Measurements from ENCODE around the gene CCNG2. TPM values are rescaled to one million over a fixed set of nuclear protein-coding genes. Genes with fewer than 3 reads are reported as not detected.
"Not testable (repeated sequence)": the region's sequence is repeated elsewhere in the genome, so short reads cannot be mapped to it uniquely, and the experiment has no call there.

Gene CCNG2
- total and polyA plus RNA-seq, 9 of the 15 experiments (the other 6 are each of a cell fraction or from before 2014, with no cell fraction given): 0.49 to 6.6 (median 2.9) TPM

DNA sequence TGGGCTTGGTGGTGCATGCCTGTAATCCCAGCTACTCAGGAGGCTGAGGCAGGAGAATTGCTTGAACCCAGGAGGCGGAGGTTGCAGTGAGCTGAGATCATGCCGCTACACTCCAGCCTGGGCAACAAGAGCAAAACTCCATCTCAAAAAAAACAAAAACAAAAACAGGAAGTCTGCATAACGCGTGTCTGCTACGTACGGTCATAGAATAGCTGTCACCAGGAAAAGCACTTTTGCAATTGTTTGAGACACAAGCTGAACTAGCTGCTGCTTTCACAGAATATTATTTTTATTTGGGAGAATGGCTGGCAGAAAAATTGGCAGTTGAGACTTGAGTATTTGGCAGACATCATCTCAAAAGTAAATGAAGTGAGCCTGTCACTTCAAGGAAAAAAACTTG, 19.6 kb upstream of the CCNG2 start:
- POLR2A ChIA-PET: interaction anchor here (1.0 to 1.1 kb wide), 2 partner anchors 8 to 20 kb away, joined by 3 to 4 read pairs; no protein-coding TSS in a partner anchor
- H3K36me3 ChIP-seq (ENCODE audit: control insufficient read depth, insufficient read depth, low read length); H3K9me1 ChIP-seq (ENCODE audit: control insufficient read depth, insufficient read depth, low read length); FAIRE-seq; BruUV-seq (replicated peaks); H3K79me2 ChIP-seq (ENCODE audit: control insufficient read depth, insufficient read depth, low read length); H3K27ac ChIP-seq (ENCODE audit: extremely low read depth, low read depth, low read length); H4K20me1 ChIP-seq (replicated peaks; ENCODE audit: control insufficient read depth, insufficient read depth, low read length); H3K27me3 ChIP-seq (ENCODE audit: control insufficient read depth in 2 of 2, insufficient read depth in 2 of 2, low read length in 2 of 2); H3K4me1 ChIP-seq (replicated peaks in 1 of 2; ENCODE audit: control insufficient read depth in 2 of 2, insufficient read depth in 2 of 2, low read length in 2 of 2); H3K4me3 ChIP-seq; H3K4me2 ChIP-seq (ENCODE audit: insufficient read depth, low read length); ATAC-seq; DNase-seq (ENCODE audit: extremely low read depth in 1 of 4, low spot score in 3 of 4); H3K9me3 ChIP-seq (replicated peaks; ENCODE audit: control insufficient read depth, insufficient read depth, low read depth, low read length); H3K9ac ChIP-seq (ENCODE audit: insufficient read depth in 1 of 2, low read depth in 2 of 2, low read length in 2 of 2); in situ Hi-C loops (cut with MboI); H2AFZ ChIP-seq (ENCODE audit: low read depth, low read length); CTCF ChIA-PET (ENCODE audit: low intra/inter-chr PET ratio): not testable (repeated sequence)
- peak; percentile 72 for TF ChIP-seq SPI1 (IDR thresholded peaks at IDR 0.05; ENCODE audit: borderline replicate concordance, low read depth, low read length)
- 6% methylated on average over 6 of the region's 6 CpGs for WGBS (ENCODE audit: insufficient coverage, low coverage, missing lambda C conversion rate)
- intact Hi-C loops (cut with micrococcal nuclease): loop anchor here (5.0 kb wide), 1 partner anchor 40 kb away; no protein-coding TSS in a partner anchor

DNA sequence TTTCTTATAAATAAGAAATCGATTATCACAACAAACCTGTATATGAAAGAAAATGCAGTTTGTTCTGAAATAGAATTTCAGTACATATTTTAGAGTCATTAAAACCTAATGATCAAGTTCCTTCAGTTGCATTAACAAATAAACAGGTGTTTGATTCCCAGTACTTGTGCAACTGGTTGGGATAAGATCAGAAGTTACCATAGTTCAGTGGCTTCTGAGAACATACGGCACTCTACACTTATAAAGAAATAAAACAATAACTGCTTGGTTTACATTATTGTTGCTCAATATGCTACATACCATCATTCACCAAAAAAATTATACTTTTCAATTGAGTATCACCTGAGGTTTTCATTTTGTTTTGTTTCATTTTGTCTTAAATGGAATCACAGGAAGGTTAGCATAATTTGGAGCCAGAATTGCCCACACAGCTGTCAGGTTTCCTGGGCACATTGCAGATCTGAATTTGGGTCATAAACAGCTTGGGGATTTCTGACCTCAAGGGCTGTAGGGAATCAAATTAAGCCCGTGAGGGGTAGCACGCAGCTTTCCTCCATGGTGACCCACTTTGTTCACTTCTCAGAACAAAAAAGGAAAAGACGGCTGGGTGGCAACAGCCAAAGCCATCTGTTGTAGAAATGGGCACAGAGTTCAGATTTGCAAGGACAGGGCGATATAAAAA, 14.9 kb upstream of the CCNG2 start:
- CTCF ChIA-PET (ENCODE audit: low intra/inter-chr PET ratio): no interaction called here
- Histone ChIP-seq H3K27me3 (ENCODE audit: control insufficient read depth in 2 of 2, insufficient read depth in 2 of 2, low read length in 2 of 2) (peaks cover 4 to 8% of the 10 kb centered on the region in 2 experiments; a peak in 3 of 5 replicates), H3K79me2 (ENCODE audit: control insufficient read depth, insufficient read depth, low read length) (no peaks in the 10 kb centered on the region), H3K4me3 (no peak overlapping the region), H2AFZ (ENCODE audit: low read depth, low read length) (no peak overlapping the region), H3K9me3 (replicated peaks; ENCODE audit: control insufficient read depth, insufficient read depth, low read depth, low read length) (no peaks in the 10 kb centered on the region), H3K27ac (ENCODE audit: extremely low read depth, low read depth, low read length) (no peak overlapping the region), H3K36me3 (ENCODE audit: control insufficient read depth, insufficient read depth, low read length) (no peaks in the 10 kb centered on the region), H3K4me1 (replicated peaks in 1 of 2; ENCODE audit: control insufficient read depth in 2 of 2, insufficient read depth in 2 of 2, low read length in 2 of 2) (peaks cover 0 to 16% of the 10 kb centered on the region in 2 experiments; a peak in 3 of 5 replicates), H3K9me1 (ENCODE audit: control insufficient read depth, insufficient read depth, low read length) (no peaks in the 10 kb centered on the region), H3K9ac (ENCODE audit: insufficient read depth in 1 of 2, low read depth in 2 of 2, low read length in 2 of 2) (no peak overlapping the region), H4K20me1 (replicated peaks; ENCODE audit: control insufficient read depth, insufficient read depth, low read length) (no peaks in the 10 kb centered on the region), H3K4me2 (ENCODE audit: insufficient read depth, low read length) (no peak overlapping the region)
- FAIRE-seq (no peak), ATAC-seq (no peak), DNase-seq (ENCODE audit: extremely low read depth in 1 of 4, low spot score in 3 of 4) (no peak)
- in situ Hi-C loops (cut with MboI): no loop called here
- intact Hi-C loops (cut with micrococcal nuclease): no loop called here
- no TSS peak for BruUV-seq (replicated peaks)
- POLR2A ChIA-PET: interaction anchor here (0.6 kb wide), 1 partner anchor 59 kb away, joined by 3 read pairs; no protein-coding TSS in a partner anchor
- 8% methylated on average over 6 of the region's 6 CpGs for WGBS (ENCODE audit: insufficient coverage, low coverage, missing lambda C conversion rate)
- TF ChIP-seq, protein P1, sequence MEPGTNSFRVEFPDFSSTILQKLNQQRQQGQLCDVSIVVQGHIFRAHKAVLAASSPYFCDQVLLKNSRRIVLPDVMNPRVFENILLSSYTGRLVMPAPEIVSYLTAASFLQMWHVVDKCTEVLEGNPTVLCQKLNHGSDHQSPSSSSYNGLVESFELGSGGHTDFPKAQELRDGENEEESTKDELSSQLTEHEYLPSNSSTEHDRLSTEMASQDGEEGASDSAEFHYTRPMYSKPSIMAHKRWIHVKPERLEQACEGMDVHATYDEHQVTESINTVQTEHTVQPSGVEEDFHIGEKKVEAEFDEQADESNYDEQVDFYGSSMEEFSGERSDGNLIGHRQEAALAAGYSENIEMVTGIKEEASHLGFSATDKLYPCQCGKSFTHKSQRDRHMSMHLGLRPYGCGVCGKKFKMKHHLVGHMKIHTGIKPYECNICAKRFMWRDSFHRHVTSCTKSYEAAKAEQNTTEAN (CRISPR knock-in tag; IDR thresholded peaks at IDR 0.05): no peak
- TF ChIP-seq CEBPG (CRISPR knock-in tag; IDR thresholded peaks at IDR 0.05): no peak
- TF ChIP-seq CEBPG (tag; conservative IDR thresholded peaks at IDR 0.05 in 1 of 2, IDR thresholded peaks at IDR 0.05 in 1 of 2): 0 out of 4 replicates have a peak, but pooled peaks of 1 of the 2 experiments have one; percentile 13
